Activated CD4-positive, alpha-beta T cell treated with anti-CD3 and anti-CD28 coated beads, Interleukin-2, amount 50 U/mL, for 4 hours (primary cell): ENCODE measurements around the gene ORAI2.
A peak's percentile ranks its signal among the peaks of the same experiment; 100 is the strongest.

Source experiments
- DNase-seq, 2 experiments: peaks; one replicate each; pipeline ENCODE4 v3.0.0-alpha.2; 2020

Gene ORAI2

DNA sequence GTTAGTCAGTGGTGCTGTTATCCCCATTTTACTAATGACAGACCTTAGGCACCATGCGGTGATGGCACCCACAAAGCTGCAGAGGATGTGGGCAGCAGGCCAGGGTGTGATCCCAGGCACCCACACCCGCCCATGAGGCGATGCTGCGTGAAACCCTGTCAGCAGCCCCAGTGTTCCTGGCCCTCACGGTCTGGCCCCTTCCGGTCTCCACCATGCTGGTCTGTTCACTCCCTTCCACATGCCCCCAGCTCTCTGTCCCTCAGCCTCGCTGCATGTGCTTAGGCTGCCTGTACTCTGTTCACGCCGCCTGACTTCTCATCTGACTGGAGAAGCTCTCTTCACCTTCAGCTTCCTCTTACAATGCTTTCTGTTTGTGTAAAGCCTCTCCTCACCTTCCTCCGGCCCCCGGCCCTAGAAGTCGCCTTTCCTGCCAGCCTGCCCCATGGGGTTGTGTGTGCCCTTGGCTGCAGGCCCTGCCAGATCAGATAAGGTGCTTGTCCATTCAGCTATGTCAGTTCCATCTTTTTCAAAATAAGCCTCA is 17.6 kb upstream of the ORAI2 start:
- peak in 1 of 2 experiments; percentile 23 for DNase-seq

DNA sequence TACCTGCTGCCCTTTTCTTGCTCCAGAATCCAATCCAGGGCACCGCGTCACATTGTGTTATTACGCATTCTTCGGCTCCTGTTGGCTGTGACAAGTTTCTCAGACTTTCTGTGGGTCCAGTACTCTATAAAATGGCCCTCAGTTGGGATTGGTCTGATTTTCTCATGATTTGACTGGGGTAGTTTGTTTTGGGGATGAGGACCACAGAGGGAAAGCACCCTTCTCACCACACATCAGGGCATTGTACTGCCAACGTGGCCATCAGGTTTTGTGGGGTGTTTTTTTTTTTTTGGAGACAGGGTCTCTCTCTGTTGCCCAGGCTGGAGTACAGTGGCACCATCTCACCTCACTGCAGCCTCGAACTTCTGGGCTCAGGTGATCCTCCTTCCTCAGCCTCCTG is 17.0 kb upstream of the ORAI2 start:
- no peak for DNase-seq

GRCh38 chr7:102417105-102417504 is 16.3 kb upstream of the ORAI2 start:
- DNase-seq: no peak

DNA sequence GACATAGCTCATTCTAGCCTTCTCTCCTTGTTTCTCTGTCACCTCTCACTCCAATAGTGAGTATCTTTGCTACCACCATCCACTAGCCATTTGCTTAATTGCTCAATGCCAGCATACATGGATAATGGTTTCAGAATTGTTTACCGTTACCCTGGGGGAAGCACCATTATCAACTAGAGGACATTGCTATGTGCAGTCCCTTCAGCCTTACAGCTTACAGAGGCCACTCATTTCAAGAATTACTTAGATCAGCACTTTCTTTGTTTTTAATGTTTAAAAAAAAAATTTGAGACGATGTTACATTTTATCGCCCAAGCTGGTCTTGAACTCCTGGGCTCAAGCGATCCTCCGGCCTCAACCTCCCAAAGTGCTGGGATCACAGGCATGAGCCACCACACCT is 14.8 kb upstream of the ORAI2 start:
- DNase-seq: no peak

DNA sequence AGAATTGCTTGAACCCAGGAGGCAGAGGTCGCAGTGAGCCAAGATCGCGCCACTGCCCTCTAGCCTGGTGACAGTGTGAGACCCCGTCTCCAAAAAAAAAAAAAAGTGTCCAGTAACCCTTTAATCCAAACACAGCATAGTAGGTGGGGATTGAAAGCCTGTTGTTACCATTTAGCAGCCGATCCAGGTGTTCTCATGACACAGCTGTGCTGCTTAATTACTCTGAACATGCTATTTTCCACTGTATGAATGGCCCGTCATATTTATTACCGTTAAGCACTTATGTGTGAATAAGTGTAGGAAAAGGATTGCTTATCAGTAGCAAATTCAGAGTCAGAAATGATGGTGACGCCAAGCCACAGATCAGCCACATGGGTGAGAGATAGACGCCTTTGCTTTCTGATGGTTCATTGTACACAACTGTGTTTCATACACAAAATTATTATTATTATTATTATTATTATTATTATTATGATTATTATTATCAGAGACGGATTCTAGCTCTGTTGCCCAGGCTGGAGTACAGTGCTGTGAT is 11.6 kb upstream of the ORAI2 start:
- no peak for DNase-seq

GRCh38 chr7:102424129-102424551 is 9.2 kb upstream of the ORAI2 start:
- no peak for DNase-seq

- no peak for DNase-seq
Observed at GRCh38 chr7:102424787-102425218, 8.6 kb upstream of the ORAI2 start.

GRCh38 chr7:102425639-102426267 is 7.6 kb upstream of the ORAI2 start:
- peak; percentile 79 to 81 for DNase-seq

DNA sequence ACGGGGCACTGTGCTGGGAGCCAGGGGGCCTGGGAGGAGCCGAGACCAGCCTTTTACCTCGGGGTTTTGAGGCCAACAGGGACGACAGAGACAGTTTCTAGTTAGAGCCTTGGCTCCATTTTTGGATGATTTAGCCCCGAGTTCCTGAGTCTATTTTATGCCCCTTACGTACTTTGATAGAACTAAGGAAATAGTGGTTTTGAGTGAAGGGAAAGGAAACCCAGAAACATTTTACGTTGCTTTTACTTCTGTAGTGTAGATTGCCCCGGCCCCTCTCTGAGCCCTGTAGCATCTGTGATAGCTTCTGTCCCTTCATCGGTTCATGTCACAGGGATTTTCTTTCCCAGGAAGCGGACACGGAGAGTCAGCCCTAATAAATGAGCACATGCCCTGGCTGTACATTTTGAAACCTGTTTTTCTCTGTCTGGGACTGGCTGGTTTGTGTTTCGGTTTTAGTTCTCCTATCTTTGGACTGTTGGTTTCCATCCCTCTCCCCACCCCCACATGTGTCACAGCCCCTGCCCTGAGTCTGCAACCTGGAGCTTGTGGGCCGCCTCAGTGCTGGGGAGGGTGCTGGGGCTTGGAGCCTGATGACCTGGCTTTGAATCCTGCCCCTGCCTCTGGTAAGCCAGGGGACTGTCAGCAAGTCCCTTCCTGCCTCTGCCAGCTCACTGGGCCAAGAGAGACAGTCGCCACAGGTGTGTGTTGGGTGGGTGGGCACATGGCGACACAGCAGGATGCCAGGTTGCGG is 6.9 kb upstream of the ORAI2 start:
- DNase-seq: peak; percentile 74 to 80

DNA sequence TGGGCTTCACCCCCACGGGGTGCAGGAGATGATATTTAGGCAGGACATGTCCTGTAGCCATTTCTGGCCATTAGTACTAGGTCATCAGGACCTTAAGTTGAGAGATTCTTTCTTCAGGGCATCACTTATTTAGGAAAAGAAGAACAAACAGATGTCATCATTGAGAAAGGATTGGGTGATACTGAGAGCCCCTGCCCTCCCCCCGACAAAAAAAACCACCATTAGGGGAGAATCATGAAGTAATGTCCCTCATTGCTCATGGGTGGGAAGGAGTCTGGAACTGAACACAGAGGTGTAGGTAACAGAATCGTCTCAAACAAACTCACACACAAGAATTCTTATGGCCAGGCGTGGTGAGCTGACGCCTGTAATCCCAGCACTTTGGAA is 6.4 kb upstream of the ORAI2 start:
- DNase-seq: no peak

DNA sequence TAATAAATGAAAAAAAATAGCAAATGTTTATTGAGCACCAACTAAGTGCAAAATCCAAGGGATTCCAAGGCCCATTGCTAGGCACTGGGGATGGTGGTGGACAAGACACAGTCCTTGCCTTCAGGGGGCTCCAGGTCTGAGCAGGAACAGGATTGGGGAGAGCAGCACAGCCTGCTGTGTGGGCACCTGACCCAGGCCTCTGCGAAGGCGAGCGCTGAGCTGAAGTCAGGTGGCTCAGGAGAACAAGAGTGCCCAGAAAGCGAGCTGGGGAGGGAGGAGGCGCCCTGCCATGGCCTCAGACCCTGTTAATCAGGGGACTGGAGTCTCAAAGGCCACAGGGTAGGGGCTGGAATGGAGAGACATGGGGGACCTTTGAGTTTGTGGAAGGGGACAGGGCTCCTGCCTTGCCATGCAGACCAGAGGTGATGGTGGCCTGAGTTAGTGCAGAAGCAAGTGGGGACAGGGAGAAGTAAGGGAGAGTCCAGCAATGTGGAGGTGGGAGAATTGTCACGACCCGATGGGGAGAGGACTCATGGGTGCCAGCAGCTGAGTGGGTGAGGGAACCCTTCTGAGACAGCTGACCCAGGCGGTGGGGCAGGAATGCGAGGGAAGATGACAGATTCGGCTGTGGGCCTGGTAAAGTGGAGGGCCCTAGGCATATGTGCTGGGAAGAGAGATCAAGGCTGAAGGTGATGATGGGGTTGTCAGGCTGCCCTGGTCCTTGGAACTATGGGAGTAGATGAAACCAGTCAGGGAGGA is 4.1 kb upstream of the ORAI2 start:
- no peak for DNase-seq

- peak; percentile 50 to 53 for DNase-seq
Observed at GRCh38 chr7:102431617-102432298, 1.6 kb upstream of the ORAI2 start.

- DNase-seq: no peak
Observed at GRCh38 chr7:102432442-102433218, 745 bp upstream of the ORAI2 start.

- no peak for DNase-seq
Observed at GRCh38 chr7:102434039-102434486, 688 bp downstream of the ORAI2 start.

GRCh38 chr7:102436118-102436517 is 2.7 kb downstream of the ORAI2 start:
- DNase-seq: no peak

DNA sequence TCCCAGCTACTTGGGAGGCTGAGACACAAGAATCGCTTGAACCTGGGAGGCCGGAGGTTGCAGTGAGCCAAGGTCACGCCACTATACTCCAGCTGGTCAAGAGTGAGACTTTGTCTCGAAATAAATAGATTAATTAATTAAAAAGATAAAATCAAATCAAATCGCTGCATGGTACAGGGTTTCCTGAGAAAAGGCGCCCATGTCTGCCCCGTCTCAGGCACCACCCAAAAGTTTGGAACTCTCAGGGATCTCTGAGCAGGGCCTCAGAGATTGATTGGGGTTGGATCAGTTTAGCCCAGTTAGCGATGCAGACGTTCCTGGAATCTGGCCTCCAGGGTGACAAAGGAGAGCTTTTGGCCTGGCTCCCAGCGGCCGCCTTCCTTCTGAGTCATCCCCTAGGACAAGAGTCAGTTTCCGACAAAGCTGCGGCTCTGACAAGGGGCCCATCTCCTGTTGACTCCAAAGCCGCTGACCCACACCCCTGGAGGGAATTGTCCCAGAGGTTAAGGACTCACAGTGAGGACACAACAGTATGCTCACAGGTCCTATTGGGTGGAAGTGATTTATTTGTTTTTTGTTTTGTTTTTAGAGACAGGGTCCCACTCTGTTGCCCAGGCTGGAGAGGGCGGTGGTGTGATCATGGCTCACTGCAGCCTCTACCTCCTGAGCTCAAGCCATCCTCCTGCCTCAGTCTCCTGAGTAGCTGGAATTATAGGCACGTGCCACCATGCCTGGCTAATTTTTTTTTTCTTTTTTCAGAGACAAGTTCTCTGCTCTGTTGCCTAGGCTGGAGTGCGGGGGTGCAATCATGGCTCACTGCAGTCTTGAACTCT is 6.8 kb downstream of the ORAI2 start:
- DNase-seq: no peak

- DNase-seq: no peak
Observed at GRCh38 chr7:102444961-102445673, 11.7 kb downstream of the ORAI2 start.

- no peak for DNase-seq
Observed at GRCh38 chr7:102445674-102446071, 12.3 kb downstream of the ORAI2 start.

DNA sequence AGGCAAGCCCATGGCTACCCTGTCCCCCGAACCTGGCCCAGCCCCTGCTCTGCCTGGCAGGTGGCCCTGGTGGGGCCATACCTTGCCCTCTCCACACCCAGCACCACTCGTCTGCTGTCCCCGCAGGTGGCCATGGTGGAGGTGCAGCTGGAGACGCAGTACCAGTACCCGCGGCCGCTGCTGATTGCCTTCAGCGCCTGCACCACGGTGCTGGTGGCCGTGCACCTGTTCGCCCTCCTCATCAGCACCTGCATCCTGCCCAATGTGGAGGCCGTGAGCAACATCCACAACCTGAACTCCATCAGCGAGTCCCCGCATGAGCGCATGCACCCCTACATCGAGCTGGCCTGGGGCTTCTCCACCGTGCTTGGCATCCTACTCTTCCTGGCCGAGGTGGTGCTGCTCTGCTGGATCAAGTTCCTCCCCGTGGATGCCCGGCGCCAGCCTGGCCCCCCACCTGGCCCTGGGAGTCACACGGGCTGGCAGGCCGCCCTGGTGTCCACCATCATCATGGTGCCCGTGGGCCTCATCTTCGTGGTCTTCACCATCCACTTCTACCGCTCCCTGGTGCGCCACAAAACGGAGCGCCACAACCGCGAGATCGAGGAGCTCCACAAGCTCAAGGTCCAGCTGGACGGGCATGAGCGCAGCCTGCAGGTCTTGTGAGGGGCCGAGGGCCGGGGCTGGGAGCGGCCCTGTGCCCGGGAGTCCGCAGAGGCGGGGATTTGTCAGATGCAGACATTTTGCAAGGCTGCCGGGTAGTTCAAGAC is 13.2 kb downstream of the ORAI2 start:
- DNase-seq: no peak
